HG03575 (cell line): ENCODE measurements around the gene C19orf44.

Experiments used
- ATAC-seq: cut with Tn5 transposase; IDR thresholded peaks from one replicate; pipeline ENCODE4 v1.9.1; 2021; ENCODE audit not compliant: unreplicated experiment, insufficient number of reproducible peaks, low FRiP score; ENCODE audit errors: extremely low read depth

Gene C19orf44

DNA sequence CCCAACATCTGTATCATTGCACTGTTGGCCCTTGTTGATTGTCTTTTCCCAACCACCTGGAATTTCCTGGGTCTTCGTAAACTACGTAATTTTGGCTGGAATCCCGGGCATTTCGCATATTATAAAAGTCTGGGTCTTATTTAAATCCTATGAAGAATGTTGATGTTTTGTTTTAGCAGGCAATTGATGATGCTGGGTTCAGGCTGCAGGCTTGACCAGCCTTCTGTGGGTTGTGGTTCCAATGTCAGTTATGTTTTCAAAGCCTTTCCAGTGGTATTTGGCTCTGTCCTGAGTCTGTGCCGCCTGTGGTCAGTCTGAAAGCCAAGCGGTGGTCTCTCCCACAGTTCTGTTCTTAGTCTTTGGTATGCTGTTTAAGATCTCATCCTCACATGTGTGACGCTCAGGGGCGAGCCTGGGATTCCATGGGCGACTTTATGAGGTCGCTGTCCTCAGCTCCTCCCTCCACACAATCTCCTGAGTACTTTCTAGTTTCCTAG, 63.6 kb downstream of the C19orf44 start:
- ATAC-seq = no peak

DNA sequence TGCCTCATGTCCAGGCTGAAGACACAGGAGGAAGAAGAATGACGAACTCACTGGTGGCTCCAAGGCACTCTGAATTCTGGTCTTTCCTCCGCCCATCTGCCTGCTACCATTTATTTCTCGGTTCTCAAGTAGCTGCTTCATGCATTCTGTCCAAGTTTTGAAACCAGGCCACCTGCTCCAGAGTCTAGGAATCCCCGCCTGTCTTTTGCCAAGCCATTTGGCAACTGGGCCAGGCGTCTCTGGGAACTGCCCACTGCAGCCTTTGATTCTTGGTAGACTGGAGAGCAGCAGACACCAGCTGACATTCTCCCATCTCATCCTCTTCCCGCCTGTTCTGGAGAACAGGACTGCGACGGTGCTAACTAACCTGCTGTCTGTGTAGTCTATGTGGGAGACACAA, 65.2 kb downstream of the C19orf44 start:
- ATAC-seq = no peak

DNA sequence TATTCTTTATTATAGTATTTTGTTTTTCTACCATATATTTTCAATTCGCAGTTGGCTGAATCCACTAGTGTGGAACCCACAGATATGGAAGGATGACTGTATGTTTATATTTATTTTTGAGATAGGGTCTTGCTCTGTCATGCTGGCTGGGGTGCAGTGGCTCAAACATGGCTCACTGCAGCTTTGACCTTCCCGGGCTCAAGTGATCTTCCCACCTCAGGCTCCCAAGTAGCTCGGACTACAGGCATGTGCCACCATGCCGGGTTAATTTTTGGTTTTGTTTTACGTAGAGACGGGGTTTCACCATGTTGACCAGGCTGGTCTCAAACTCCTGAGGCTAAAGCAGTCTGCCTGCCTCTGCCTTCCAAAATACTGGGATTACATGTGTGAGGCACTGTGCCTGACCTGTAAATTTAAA, 66.4 kb downstream of the C19orf44 start:
- ATAC-seq = no peak

DNA sequence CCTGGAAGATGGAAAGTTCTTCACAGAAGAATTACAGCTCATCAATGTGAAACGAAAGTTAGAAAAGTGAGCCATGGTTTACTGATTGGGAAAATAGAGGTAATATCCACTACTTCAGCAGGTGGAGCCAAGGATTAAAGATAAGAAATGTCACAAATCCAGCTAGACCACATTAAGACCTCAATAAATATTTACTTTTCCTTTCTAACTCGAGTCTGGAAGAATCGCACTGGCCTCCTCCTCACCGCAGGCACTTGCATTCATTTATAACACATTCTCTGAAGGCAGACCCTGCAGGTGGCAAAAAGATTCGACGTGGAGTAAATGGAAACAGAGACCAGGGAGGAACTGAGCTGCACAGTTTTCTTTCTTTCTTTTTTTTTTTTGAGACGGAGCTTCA, 68.6 kb downstream of the C19orf44 start:
- no peak for ATAC-seq

DNA sequence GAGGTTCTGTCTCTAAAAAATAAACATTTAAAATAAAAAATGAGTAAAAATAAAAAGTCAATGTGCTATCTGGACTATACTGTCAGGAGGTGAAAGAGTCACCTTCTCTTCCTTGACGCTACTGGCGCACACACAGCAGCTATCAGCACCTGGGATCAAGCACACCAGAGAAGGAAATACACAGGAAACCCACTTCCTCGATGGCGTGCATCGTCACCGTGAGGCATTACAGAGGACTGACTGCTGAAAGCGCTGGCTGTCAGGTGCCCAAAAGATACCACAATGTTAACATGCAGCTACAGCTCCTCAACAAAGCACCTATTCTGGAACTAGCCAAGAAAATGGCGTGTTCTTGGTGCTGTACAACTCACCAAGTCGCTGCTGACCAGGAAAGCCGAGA, 70.0 kb downstream of the C19orf44 start:
- ATAC-seq = no peak

DNA sequence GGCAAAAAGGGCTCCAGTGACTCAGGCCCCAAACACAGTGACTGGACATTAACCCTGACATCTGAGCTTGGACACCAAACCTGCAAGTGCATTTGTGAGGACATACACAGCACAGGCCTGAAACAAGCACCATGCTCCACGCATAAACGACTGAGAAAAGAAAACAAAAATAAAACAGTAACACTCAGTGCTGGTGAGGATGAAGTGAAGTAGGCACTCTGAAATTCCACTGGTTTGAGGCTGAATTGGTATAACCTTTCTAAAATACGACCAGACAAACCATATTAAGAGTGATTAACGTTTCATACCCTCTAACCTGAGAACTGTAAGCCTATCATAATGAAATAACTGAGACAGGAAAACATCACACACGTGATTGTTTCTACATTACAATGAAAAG, 70.5 kb downstream of the C19orf44 start:
- no peak for ATAC-seq

DNA sequence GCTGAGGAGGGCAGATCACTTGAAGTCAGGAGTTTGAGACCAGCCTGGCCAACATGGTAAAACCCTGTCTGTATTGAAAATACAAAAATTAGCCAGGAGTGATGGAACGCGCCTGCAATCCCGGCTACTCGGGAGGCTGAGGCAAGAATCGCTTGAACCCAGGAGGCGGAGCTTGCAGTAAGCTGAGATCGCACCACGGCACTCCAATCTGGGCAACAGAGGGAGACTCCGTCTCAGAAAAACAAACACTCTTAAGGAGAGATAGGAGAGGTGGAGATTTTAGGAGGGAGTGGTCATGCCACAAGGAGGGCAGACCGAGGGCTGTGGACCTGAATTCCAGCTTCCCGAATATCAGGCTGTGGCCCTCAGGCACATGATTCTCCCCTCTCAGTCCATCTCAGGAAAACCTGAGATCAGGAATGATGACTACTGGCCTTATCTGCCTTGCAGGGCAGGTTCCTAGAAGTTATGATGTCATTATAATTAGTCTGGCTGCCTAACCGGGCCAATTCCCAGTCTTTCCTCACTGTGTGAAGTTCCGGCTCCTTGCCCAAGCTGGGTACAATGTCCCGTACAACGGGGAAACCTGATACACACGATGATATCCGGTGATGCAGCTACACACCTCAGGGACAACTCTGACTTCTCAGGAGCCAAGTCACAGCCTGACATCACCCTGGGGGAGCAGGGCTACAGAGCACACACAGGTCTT, 73.6 kb downstream of the C19orf44 start:
- no peak for ATAC-seq
